Epithelial cell of esophagus (primary cell): ENCODE results near the gene MCM8.
A peak's percentile ranks its signal among the peaks of the same experiment; 100 is the strongest.

ENCODE experiments used
- DNase-seq: peaks from one replicate; pipeline ENCODE4 v3.0.0; 2010; ENCODE audit warnings: low read depth
- H3K4me3 ChIP-seq: 2 replicates; pipeline ENCODE4 v1.5.1; 2011; ENCODE audit warnings: mild to moderate bottlenecking, low read length, control low read depth
- CTCF ChIP-seq: IDR thresholded peaks from 2 replicates; pipeline ENCODE4 v1.5.1; 2011; ENCODE audit warnings: low read depth, mild to moderate bottlenecking, low read length, control low read depth, inconsistent platforms; ENCODE audit not compliant: insufficient read depth; ENCODE audit errors: missing control alignments

The MCM8 gene

GRCh38 chr20:5991623-5992441, 41.4 kb downstream of the MCM8 start:
- DNase-seq, result no peak
- H3K4me3 ChIP-seq, result no peak overlapping the region
- no peak for TF ChIP-seq CTCF

GRCh38 chr20:5996765-5997164, 46.3 kb downstream of the MCM8 start:
- H3K4me3 ChIP-seq, result no peak overlapping the region
- no peak for TF ChIP-seq CTCF
- DNase-seq, result no peak

GRCh38 chr20:5999783-6000182, 49.3 kb downstream of the MCM8 start:
- TF ChIP-seq CTCF, result no peak
- no peak for DNase-seq
- no peak overlapping the region for H3K4me3 ChIP-seq

GRCh38 chr20:6000871-6001270, 50.4 kb downstream of the MCM8 start:
- no peak overlapping the region for H3K4me3 ChIP-seq
- no peak for DNase-seq
- TF ChIP-seq CTCF, result no peak

- DNase-seq, result no peak
- TF ChIP-seq CTCF, result no peak
Measured at GRCh38 chr20:6006603-6006949, 56.1 kb downstream of the MCM8 start.

GRCh38 chr20:6007094-6007528, 56.7 kb downstream of the MCM8 start:
- peak overlapping the region; percentile 74 for H3K4me3 ChIP-seq
- TF ChIP-seq CTCF, result no peak
- no peak for DNase-seq

More at GRCh38 chr20:6006603-6006949, 56.1 kb downstream of the MCM8 start:
- peak overlapping the region; percentile 74 for H3K4me3 ChIP-seq
